Retinal pigment epithelial cell (primary cell): Measurements from ENCODE around the gene DNAJC11.
"Not testable (repeated sequence)": the region's sequence is repeated elsewhere in the genome, so short reads cannot be mapped to it uniquely, and the experiment has no call there.

ENCODE experiments used
- DNase-seq: peaks from one replicate; pipeline ENCODE4 v3.0.0-alpha.2; 2010; ENCODE audit warnings: low read depth
- H3K4me3 ChIP-seq: 2 replicates; pipeline ENCODE4 v1.5.1; 2011; ENCODE audit warnings: mild to moderate bottlenecking, low read length, control low read depth, moderate library complexity
- TF ChIP-seq, protein P1 (sequence below): conservative IDR thresholded peaks from 2 replicates; pipeline ENCODE4 v1.5.1; 2011; ENCODE audit warnings: low read depth, low read length, control low read depth, inconsistent platforms

The DNAJC11 gene, protein sequence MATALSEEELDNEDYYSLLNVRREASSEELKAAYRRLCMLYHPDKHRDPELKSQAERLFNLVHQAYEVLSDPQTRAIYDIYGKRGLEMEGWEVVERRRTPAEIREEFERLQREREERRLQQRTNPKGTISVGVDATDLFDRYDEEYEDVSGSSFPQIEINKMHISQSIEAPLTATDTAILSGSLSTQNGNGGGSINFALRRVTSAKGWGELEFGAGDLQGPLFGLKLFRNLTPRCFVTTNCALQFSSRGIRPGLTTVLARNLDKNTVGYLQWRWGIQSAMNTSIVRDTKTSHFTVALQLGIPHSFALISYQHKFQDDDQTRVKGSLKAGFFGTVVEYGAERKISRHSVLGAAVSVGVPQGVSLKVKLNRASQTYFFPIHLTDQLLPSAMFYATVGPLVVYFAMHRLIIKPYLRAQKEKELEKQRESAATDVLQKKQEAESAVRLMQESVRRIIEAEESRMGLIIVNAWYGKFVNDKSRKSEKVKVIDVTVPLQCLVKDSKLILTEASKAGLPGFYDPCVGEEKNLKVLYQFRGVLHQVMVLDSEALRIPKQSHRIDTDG

GRCh38 chr1:6701437-6702153, at the start of gene DNAJC11:
Gene DNAJC11 (minus strand): TSS chr1:6701816. CDS start chr1:6701800, 16 bp downstream.
- peak; percentile 60 for DNase-seq
- peak within 1 kb of the TSS; percentile 94 for H3K4me3 ChIP-seq
- TF ChIP-seq, protein P1, sequence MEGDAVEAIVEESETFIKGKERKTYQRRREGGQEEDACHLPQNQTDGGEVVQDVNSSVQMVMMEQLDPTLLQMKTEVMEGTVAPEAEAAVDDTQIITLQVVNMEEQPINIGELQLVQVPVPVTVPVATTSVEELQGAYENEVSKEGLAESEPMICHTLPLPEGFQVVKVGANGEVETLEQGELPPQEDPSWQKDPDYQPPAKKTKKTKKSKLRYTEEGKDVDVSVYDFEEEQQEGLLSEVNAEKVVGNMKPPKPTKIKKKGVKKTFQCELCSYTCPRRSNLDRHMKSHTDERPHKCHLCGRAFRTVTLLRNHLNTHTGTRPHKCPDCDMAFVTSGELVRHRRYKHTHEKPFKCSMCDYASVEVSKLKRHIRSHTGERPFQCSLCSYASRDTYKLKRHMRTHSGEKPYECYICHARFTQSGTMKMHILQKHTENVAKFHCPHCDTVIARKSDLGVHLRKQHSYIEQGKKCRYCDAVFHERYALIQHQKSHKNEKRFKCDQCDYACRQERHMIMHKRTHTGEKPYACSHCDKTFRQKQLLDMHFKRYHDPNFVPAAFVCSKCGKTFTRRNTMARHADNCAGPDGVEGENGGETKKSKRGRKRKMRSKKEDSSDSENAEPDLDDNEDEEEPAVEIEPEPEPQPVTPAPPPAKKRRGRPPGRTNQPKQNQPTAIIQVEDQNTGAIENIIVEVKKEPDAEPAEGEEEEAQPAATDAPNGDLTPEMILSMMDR, result peak; percentile 58

- TF ChIP-seq, protein P1, result no peak
- no peak overlapping the region for H3K4me3 ChIP-seq
- DNase-seq, result no peak
Observed at GRCh38 chr1:6750490-6750889, 48.9 kb upstream of the DNAJC11 start.

GRCh38 chr1:6747674-6748073, 46.1 kb upstream of the DNAJC11 start:
- TF ChIP-seq, protein P1, result no peak
- no peak for DNase-seq
- H3K4me3 ChIP-seq, result no peak overlapping the region

GRCh38 chr1:6745073-6745472, 43.5 kb upstream of the DNAJC11 start:
- DNase-seq, result no peak
- H3K4me3 ChIP-seq, result no peak overlapping the region
- TF ChIP-seq, protein P1, result no peak

GRCh38 chr1:6743189-6744101, 41.8 kb upstream of the DNAJC11 start:
- no peak overlapping the region for H3K4me3 ChIP-seq
- TF ChIP-seq, protein P1, result no peak
- no peak for DNase-seq

DNA sequence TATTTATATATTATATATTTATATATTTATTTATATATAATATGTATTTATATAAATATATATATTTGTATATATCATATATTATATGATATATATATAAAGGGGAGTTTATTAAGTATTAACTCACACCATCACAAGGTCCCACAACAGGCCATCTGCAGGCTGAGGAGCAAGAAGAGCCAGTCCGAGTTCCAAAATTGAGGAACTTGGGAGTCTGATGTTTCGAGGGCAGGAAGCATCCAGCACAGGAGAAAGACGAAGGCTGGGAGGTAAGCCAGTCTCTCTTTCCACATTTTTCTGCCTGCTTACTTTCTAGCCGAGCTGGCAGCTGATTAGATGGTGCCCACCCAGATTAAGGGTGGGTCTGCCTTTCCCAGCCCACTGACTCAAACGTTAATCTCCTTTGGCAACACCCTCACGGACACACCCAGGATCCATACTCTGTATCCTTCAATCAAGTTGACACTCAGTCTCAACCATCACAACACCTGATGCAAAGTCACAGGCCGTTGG, 41.1 kb upstream of the DNAJC11 start:
- H3K4me3 ChIP-seq, DNase-seq: not testable (repeated sequence)
